ENCODE data around the gene SCIN.
"Not testable (repeated sequence)": the region's sequence is repeated elsewhere in the genome, so short reads cannot be mapped to it uniquely, and the experiment has no call there.

SCIN gene

DNA sequence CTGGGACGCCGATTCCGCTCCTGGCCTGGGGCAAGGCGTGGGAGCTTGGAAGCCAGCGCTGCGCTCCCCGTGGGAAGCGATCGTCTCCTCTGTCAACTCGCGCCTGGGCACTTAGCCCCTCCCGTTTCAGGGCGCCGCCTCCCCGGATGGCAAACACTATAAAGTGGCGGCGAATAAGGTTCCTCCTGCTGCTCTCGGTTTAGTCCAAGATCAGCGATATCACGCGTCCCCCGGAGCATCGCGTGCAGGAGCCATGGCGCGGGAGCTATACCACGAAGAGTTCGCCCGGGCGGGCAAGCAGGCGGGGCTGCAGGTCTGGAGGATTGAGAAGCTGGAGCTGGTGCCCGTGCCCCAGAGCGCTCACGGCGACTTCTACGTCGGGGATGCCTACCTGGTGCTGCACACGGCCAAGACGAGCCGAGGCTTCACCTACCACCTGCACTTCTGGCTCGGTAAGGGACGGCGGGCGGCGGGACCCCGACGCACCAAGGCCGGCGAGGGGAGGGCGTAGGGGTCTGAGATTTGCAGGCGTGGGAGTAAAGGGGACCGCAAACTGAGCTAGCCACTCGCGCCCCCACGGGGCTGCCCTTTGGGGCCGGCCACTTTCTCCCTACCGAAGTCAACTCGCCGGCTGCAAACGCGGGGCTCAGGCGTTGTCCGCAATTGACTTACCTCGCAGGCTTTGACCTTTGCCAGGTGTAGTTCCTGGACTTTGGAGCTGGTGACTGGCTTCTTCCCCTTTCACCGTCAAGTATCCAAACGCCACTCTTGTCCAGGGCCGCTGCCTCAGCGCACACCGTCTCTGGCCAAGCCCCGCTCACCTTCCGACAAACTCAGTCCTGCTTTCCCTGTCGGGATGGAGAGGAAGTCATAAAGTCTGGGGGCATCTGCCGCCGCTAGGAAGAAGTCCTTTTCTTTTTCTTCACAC is at the start of gene SCIN:
SCIN (plus strand) TSS at position 187 of the 928 bp plus-strand sequence; CDS start at position 254, 67 bp downstream.
- DNase-seq (ENCODE audit: low read depth) = no peak

DNA sequence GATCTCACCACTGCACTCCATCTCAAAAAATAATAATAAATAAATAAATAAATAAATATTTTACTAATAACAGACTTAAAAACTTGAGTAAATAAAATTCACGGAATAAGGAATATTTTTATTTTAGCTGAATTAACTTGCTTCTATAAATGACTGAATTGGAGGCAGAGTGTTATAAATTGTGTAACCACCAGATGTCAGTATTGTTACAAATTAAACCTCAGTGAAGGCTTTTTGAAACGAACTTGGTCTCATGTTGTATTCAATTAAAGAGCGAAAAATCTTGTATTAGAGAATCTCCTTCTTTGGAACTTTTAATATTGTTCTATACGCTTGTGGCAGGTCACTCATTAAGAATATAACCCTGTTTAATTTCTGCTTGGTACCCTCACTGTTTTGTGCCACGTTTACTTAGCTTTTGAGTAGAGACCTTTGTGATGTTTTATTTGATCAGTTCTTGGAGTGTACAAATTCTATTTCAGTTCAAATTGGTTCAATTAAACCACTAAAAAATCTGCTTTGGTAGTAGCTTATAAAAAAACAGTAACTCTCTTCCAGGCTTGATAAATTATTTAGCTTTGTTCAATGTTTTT is 45.6 kb upstream of the SCIN start:
- no peak for DNase-seq (ENCODE audit: low read depth)

DNA sequence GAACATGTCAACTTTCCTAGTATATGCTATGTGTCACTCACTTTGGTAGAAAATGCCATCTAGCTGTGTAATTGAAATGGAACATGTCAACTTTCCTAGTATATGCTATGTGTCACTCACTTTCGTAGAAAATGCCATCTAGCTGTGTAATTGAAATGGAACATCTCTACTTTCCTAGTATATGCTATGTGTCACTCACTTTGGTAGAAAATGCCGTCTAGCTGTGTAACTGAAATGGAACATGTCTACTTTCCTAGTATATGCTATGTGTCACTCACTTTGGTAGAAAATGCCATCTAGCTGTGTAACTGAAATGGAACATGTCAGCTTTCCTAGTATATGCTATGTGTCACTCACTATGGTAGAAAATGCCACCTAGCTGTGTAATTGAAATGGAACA is 43.8 kb upstream of the SCIN start:
- DNase-seq (ENCODE audit: low read depth) = not testable (repeated sequence)

DNA sequence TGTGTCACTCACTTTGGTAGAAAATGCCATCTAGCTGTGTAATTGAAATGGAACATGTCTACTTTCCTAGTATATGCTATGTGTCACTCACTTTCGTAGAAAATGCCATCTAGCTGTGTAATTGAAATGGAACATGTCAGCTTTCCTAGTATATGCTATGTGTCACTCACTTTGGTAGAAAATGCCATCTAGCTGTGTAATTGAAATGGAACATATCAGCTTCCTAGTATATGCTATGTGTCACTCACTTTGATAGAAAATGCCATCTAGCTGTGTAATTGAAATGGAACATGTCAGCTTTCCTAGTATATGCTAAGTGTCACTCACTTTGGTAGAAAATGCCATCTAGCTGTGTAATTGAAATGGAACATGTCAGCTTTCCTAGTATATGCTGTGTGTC is 42.9 kb upstream of the SCIN start:
- not testable (repeated sequence) for DNase-seq (ENCODE audit: low read depth)

DNA sequence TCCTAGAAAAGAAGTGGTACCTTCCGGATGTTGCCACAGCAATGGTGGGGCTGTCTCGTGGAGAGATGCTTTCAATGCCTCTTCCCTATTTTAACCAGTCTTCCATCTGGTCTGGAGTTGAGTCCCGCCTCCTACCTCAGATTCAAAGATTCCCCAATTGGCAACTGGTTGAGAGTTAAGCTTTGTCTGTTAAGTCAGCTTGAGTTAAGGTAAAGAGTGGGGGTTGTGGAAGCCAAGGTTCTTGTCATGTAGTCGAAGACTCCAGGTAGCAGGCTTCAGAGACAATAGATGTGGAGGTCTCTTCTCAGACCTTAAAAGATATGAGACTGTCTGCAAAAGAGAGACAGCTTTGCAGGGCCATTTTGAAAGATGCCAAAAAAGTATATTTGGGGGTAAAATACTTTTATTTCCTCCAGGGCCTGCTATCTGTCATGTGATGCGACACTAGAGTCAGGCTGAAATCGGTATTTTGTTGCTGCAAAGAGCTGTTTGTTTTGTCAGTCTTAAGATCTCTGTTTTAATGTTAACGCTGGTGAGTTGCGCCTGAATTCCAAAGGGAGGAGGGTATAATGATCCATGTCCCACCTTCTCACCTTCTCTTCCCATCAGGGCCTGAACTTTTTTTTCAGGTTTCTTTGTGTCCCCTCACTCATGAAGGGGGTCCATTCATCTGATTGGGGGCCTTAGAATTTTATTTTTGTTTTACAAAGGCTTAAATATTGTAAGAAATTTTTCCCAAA is 40.4 kb upstream of the SCIN start:
- no peak for DNase-seq (ENCODE audit: low read depth)

DNA sequence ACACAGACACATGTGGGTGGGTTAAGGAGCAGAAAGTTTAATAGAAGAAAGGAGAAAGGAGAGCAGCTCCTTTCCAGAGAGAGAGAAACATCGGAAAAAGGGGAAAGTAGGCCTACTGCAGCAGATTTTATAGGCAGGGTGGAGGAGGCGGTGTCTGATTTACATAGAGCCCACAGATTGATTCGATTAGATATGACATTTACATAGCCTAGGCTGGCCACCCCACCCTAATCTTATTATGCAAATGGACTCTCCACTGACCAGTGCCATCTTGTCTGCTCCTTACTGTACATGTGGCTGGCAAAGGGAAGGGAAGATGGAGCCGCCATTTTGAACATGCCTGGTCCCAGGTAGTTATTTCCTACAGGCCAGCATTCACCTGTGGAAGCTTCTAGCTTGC is 38.7 kb upstream of the SCIN start:
- DNase-seq (ENCODE audit: low read depth) = no peak

DNA sequence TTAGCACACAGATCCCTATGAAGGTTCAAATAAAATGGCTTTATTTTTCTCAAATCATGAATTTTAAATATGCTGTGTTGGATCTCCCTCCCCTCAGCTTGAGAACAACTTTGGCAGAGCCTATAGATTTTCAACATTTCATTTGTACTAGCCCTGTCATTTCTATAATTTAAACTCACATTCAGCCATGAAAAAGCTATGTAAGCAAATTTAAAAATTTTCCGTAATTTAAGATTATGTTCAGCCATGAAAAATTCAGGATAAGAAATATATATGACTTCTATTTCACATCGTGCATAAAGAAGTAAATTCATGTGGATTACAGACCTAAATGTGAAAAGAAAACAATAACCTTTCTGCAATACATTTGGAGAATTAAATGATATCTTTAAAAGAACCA is 36.5 kb upstream of the SCIN start:
- no peak for DNase-seq (ENCODE audit: low read depth)

DNA sequence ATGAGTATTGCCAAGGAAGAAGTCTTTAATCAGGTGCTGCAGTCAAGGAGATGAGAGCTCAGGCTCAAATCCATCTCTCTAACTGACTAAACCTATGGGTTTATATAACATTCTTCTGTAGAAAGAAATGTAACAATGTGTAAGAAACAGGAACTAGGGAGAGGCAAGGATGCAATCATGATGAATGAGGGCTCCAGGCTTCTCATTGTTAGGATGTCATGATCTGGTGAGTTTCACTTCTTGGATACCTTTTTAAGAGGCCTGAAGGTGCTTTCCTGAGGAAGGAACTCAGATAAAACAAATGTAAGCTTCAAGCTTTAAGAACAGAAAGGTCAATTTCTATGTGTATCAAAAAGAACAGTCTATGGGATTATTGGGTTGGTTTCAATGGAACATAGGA is 30.8 kb upstream of the SCIN start:
- DNase-seq (ENCODE audit: low read depth) = no peak

DNA sequence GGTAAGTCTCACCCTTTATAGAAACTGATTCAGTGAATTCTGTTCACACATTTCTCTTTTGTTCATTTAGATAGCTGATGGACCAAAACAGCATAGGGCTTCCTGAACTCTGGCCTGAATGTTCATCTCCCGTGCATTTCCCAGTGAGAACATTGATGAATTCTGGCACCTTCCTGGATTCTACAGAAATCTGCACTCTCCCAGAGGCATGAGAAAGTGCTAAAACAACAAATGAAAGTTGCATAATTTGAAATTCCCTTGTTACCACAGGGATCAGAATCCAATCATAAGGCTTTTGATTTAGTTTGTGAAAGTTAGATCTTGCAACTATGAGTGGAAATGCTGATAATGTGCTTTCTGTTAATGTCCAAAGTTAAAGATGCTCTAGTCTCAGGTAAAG is 29.7 kb upstream of the SCIN start:
- DNase-seq (ENCODE audit: low read depth) = no peak

DNA sequence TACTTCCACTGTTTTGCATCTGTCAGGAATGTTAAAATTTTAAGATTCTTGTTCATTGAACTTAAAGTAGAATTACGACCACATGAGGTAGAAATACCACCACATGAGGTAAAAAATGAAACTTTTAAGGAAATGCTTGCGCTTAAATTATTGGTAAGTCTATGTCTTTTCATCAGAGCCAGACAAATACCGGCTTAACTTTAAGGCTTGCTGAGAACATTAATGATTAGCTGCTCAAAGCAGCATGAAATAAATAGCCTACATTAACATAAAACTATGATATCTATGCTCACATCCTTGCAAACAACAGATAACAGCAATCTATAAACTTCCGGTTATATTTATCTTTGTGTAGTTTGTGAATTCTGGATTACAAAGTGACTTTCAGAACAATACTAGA is 26.9 kb upstream of the SCIN start:
- no peak for DNase-seq (ENCODE audit: low read depth)

DNA sequence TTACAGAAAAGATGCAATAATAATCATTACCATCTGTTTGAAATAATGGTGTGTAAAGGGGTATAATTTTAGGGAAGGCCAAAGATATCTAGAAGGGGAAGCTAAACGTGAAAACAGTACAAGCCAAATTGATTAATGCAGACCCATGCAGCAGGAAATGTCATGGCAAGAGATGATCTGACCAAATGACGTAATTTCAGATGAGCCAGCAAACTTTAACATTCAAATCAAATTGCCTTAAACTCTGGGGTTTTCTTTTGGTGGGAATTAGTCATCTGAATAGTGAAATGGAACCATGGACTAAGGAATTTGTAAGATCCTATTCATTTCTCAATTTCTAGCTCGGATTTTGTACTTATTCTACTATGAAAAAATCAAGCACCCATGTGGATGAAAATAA is 21.4 kb upstream of the SCIN start:
- no peak for DNase-seq (ENCODE audit: low read depth)

DNA sequence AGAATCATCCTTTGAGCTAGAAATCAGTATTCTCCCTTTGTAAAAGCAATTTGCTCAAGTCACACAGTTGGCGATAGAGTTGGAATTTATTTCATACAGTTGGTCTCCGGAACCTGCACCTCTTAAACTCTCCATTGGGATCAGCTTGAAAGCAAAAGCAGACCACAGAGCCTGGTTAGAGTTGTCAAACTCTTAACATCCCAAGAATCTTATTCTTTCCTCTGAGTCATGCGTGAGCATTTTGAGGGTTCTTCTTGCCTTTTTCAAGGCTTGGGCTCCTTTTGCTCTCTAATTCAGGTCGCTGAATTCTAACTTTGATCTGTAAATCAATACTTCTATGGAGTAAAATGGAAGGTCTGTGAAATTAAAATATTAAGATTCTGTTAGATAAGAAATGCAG is 19.6 kb upstream of the SCIN start:
- no peak for DNase-seq (ENCODE audit: low read depth)

DNA sequence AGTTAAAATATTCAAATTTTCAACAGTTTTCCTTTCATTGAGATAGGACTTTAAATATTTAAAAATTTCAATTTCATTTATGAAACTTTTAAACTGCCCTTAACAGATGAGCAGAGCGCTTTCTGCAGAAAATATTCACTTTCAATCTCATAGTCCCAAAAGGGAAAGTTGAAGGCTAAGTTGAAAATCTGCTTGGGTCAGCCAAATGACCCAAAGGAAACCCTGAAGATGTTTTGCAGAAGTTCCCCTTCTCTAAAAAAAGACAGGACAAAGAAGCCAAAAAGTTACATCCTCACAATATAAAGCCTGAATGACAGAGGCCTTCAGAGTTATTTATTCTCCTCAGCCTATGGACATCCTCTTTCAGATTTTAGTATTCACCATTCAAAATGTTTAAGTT is 17.6 kb upstream of the SCIN start:
- DNase-seq (ENCODE audit: low read depth) = no peak

DNA sequence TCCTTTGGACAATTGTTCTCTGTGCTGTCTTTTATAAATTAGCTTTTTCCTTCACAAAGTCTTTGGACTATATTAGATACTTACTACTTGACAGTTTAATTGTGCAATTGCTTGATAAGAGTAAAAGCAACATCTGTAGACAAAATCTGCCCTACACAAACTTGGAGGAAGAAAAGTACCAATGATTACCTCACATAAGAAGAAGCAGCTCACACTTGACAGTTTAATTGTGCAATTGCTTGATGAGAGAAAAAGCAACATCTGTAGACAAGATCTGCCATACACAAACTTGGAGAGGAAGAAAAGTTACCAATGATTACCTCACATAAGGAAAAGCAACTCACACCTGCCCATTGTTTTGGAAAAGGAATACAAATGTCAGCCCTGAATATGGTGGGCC is 17.1 kb upstream of the SCIN start:
- no peak for DNase-seq (ENCODE audit: low read depth)

DNA sequence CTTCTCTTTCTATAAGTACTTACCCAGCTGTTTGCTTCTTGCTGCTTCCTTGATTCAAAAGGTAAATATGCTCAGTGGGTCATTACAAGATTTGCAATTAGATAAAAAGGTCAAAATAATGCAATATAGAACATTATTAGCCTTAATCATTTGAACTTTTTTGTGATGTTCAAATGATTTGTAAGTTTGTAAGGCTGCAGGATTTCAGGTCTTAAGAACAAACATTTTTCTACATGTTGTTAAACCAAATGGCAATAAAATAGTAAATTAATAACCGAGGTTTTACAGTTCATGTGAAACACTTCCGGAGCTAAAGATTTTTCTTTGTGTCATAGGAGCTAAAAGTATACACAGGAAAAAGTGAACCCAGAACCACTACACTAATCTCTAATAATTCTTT is 16.2 kb upstream of the SCIN start:
- DNase-seq (ENCODE audit: low read depth) = no peak

DNA sequence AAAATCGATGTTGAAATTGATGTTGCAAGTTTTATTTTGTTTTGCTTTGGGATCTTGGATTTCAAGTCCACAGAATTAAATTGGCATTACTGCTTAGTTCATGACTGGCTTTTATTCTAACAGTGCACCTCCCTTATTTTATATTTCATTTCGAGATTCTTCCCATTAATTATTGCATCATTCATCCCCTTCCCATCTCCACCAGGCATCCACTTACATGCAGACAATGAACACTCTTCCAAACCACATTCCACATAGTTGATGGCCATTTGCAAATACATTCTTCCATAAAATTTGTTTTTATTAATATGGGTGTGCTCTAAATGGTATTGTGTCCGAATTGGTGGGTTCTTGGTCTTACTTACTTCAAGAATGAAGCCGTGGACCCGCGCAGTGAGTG is 15.6 kb upstream of the SCIN start:
- DNase-seq (ENCODE audit: low read depth) = no peak

DNA sequence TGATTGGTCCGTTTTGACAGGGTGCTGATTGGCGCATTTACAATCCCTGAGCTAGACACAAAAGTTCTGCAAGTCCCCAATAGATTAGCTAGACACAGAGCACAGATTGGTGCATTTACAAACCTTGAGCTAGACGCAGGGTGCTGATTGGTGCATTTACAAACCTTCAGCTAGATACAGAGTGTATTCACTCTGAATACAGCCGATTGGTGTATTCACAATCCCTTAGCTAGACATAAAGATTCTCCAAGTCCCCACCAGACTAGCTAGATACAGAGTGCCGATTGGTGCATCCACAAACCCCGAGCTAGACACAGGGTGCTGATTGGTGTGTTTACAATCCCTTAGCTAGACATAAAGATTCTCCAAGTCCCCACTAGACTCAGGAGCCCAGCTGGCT is 14.8 kb upstream of the SCIN start:
- not testable (repeated sequence) for DNase-seq (ENCODE audit: low read depth)

DNA sequence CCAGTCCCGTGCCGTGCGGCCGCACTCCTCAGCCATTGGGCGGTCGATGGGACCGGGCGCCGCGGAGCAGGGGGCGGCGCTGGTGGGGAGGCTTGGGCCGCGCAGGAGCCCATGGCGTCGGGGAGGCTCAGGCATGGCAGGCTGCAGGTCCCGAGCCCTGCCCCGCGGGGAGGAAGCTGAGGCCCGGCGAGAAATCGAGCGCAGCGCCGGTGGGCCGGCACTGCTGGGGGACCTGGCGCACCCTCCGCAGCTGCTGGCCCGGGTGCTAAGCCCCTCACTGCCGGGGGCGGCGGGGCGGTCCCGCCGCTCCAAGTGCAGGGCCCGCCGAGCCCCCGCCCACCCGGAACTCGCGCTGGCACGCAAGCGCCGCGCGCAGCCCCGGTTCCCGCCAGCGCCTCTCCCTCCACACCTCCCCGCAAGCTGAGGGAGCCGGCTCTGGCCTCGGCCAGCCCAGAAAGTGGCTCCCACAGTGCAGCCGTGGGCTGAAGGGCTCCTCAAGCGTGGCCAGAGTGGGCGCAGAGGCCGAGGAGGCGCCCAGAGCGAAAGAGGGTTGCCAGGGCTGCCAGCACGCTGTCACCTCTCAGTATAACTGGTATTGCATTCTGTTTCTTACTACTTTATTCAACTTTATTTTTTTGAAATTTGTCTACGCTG is 14.3 kb upstream of the SCIN start:
- DNase-seq (ENCODE audit: low read depth) = not testable (repeated sequence)

DNA sequence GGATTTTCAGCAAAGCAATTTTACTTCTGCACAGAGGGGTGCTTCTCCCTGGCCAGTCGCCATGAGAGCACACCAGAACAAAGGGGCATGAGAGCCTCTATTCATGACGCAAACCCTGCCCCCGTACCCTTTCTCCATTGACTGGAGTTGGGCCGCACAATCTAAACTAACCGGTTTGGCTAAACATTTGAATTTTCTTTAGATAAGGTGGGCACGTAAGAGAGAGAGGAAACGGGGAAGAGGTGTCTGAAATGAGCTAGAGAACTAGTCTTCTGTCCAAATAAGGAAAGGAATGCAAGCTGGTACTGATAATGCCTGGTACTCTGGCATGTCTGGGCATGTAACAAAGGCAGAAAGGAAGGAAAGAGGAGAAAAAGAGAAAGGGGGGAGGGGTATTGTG is 13.2 kb upstream of the SCIN start:
- DNase-seq (ENCODE audit: low read depth) = no peak

DNA sequence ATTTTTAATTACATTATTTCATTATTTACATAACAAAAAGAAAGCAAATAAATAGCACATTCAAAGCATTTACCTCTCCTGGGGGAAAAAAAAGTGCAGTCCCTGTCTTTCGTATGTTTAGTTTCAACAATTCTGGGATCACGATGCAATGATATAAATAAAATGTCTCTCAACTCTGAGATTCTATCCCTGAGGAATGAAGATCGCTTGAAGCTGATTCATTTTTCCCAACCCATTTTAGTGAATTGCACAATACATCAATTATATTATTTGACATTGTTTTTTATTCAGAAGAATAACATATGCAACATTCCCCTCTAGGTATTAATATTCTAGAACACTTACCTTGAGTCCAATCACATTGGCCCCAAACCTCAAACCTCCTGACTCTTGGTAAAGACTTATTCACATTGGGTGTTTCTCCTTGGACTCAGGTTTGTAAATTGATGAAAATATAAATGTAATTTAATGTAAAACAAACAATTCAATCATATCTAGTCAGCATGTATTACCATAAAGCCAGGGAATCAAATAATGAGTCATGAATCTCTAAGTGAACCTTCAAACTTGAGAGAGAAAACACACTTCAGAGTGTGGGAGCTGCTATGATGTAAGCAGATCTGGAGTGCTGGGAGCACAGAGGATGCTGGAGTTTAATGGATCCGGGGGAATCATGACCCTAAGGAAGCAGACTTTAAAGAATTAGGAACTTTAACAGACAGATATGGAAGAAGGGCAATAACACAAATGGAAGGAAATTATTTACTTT is 5.3 kb upstream of the SCIN start:
- no peak for DNase-seq (ENCODE audit: low read depth)

DNA sequence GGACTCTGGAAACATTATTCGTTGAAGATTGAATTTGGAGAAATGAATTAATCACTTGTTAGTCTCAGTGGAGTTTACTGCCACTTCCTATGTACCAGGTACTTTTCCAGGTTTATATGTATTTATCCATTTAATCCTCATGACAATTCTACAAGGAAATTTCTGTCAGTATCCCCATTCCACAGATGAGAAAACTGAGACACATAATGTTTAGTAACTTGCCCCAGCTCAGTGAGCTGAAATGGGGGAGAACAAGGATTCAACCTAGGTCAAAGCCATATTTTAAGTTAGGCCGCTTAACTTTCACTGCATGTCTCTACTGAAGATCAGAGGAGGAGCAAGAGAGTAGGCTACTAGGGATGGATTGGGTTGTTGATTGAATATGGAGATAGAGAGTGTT is 4.6 kb upstream of the SCIN start:
- DNase-seq (ENCODE audit: low read depth) = no peak

DNA sequence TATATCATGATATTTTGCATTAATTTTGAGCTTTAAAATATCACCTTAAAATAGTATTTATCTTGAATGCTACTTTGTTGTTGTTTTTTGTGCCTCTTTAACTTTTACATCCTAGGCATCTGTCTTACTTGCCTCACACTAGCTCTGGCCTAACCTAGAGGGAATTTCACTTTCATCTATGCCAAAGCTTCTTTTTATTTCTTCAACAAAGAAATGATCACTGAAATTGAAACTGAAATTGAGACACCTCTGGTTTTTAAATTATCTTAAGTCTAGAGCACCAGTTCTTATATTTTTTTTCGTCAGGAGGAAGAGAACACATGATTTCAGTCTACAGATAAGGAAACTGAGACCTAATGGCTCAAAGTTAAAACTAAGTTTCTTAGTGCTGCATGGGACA is 3.5 kb upstream of the SCIN start:
- DNase-seq (ENCODE audit: low read depth) = no peak

Measured in activated T-helper 9 cell treated with anti-CD3 and anti-CD28 coated beads, Interleukin-2, amount 50 U/mL, for 16 hours (primary cell).